ENCODE results near the gene AKT2. TPM values are rescaled to one million over a fixed set of nuclear protein-coding genes. Genes with fewer than 3 reads are reported as not detected.

The AKT2 gene
- total and polyA plus RNA-seq, 3 donors from 2014 or later, result 154 to 229 (median 195) TPM

DNA sequence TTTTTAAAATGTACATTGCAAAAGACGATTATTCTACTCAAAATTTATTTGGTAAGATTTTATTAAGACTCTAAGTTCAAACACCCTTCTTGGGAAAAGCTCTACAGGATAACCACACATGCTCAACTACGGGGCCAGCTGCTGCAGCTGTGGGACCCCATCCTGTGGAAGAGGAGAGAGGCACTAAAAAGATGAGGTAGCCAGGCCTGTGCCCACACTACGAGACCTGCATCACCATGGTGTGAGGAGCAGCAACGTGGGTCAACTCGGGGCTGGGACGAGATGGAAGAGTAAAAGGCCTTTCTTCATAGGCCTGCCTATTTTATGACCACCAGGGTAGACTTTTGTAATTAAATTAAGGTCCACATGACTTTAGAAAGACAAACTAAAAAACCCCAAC, 54.1 kb downstream of the AKT2 start:
- DNase-seq, result no peak
- Histone ChIP-seq H3K36me3 (ENCODE audit: low read depth, missing control alignments) (no peaks in the 10 kb centered on the region), H3K27me3 (no peaks in the 10 kb centered on the region), H3K4me3 (no peak overlapping the region), H3K9me3 (no peaks in the 10 kb centered on the region), H3K4me1 (peaks cover 15% of the 10 kb centered on the region), H3K27ac (no peak overlapping the region)
- intact Hi-C loops (cut with DNase I; ENCODE audit: low total_unique reads), result no loop called here
- TF ChIP-seq, protein P1, sequence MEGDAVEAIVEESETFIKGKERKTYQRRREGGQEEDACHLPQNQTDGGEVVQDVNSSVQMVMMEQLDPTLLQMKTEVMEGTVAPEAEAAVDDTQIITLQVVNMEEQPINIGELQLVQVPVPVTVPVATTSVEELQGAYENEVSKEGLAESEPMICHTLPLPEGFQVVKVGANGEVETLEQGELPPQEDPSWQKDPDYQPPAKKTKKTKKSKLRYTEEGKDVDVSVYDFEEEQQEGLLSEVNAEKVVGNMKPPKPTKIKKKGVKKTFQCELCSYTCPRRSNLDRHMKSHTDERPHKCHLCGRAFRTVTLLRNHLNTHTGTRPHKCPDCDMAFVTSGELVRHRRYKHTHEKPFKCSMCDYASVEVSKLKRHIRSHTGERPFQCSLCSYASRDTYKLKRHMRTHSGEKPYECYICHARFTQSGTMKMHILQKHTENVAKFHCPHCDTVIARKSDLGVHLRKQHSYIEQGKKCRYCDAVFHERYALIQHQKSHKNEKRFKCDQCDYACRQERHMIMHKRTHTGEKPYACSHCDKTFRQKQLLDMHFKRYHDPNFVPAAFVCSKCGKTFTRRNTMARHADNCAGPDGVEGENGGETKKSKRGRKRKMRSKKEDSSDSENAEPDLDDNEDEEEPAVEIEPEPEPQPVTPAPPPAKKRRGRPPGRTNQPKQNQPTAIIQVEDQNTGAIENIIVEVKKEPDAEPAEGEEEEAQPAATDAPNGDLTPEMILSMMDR (IDR thresholded peaks at IDR 0.05), result no peak
- no peak for TF ChIP-seq POLR2A (IDR thresholded peaks at IDR 0.05)
- 89 to 92% methylated on average over 6 of the region's 6 CpGs for WGBS, 2 donors

DNA sequence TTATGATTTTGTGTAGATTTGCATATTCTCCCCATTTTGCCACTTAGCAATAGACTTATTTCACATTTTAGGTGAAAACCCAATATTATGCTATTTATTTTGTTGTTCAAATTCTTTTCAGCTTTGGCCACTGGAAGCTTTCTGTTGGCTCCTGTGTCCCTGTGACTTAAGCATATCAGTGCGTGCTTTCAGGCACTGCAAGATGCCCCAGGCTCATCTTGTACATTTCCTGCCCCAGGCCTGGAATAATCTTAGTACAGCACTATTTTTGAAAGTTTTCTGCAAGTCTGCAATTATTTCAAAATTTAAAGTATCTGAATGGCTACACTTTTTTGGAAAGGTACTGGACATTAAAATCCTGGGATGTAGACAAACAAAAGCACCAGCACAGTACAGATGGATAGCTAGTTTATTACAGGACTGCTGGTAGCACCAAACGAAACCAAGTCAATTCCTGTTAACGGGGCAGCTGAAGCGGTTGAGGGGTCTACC, 55.2 kb downstream of the AKT2 start:
- no peak overlapping the region for H3K27ac ChIP-seq
- H3K36me3 ChIP-seq (ENCODE audit: low read depth, missing control alignments), result no peaks in the 10 kb centered on the region
- TF ChIP-seq POLR2A (IDR thresholded peaks at IDR 0.05), result no peak
- TF ChIP-seq, protein P1 (IDR thresholded peaks at IDR 0.05), result no peak
- WGBS, 2 donors, result 70 to 71% methylated on average over 4 of the region's 4 CpGs
- H3K27me3 ChIP-seq, result no peaks in the 10 kb centered on the region
- DNase-seq, result no peak
- intact Hi-C loops (cut with DNase I; ENCODE audit: low total_unique reads), result no loop called here
- no peak overlapping the region for H3K4me3 ChIP-seq
- no peaks in the 10 kb centered on the region for H3K9me3 ChIP-seq
- H3K4me1 ChIP-seq, result peaks cover 18% of the 10 kb centered on the region

DNA sequence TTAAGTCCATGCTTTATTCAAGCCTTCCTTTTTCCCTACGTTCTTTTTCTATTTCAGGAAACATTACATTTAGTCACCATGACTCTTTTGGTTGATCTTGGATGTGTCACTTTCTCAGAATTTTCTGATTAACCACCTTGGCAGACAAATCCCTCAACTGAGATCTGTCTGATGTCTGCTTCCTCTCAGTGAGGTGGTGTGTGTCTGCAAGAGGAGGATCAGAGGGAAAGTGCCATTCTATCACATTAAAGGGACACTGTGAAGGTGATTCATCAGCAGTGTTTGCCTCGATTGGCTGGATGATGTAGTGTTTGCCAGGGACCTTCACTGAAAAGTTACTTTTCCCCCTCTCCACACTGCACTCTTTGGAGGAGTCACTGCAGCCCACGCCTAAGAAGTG, 55.7 kb downstream of the AKT2 start:
- WGBS, 2 donors, result 34 to 40% methylated on average over 3 of the region's 3 CpGs
- Histone ChIP-seq H3K27me3 (no peaks in the 10 kb centered on the region), H3K36me3 (ENCODE audit: low read depth, missing control alignments) (no peaks in the 10 kb centered on the region), H3K9me3 (no peaks in the 10 kb centered on the region), H3K27ac (no peak overlapping the region), H3K4me1 (peaks cover 18% of the 10 kb centered on the region), H3K4me3 (no peak overlapping the region)
- TF ChIP-seq POLR2A (IDR thresholded peaks at IDR 0.05), result no peak
- TF ChIP-seq, protein P1 (IDR thresholded peaks at IDR 0.05), result no peak
- DNase-seq, result no peak
- intact Hi-C loops (cut with DNase I; ENCODE audit: low total_unique reads), result no loop called here

DNA sequence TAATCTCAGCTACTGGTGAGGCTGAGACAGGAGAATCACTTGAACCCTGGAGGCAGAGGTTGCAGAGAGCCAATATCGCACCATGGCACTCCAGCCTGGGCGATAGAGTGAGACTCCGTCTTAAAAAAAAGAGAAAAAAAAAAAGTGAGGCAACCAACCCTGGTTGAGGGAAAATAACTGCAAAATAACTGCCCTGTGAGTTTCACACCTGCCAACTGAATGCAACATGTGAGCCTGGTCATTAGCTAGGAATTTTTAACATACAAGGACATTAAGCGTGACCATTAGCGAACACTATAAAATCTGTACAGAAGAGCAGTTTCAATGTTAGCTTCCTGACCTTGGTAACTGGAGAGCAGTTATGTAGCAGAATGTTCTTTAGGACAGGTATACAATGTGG, 56.3 kb downstream of the AKT2 start:
- Histone ChIP-seq H3K4me1 (peaks cover 18% of the 10 kb centered on the region), H3K9me3 (no peaks in the 10 kb centered on the region), H3K27me3 (no peaks in the 10 kb centered on the region), H3K27ac (no peak overlapping the region), H3K36me3 (ENCODE audit: low read depth, missing control alignments) (no peaks in the 10 kb centered on the region), H3K4me3 (no peak overlapping the region)
- WGBS, 2 donors, result 84 to 88% methylated on average over 5 of the region's 5 CpGs
- intact Hi-C loops (cut with DNase I; ENCODE audit: low total_unique reads), result no loop called here
- no peak for DNase-seq
- TF ChIP-seq POLR2A (IDR thresholded peaks at IDR 0.05), result no peak
- TF ChIP-seq, protein P1 (IDR thresholded peaks at IDR 0.05), result no peak

DNA sequence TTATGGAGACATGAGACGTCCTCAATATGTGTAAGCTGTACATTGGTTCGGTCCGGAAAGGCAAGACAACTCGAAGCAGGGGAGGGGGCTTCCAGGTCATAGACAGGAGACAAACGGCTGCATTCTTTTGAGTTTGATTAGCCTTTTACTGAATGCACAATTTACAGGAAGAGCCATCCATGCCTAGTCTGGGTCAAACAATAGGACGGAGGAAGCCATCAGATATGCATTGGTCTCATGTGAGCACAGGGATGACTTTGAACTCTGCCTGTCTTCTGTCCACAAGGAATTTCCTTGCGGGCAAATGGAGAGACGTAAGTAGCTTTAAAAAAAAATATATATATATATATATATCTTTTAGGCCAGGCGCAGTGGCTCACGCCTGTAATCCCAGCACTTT, 56.8 kb downstream of the AKT2 start:
- no peak for TF ChIP-seq POLR2A (IDR thresholded peaks at IDR 0.05)
- TF ChIP-seq, protein P1 (IDR thresholded peaks at IDR 0.05), result no peak
- no peaks in the 10 kb centered on the region for H3K36me3 ChIP-seq (ENCODE audit: low read depth, missing control alignments)
- no peak for DNase-seq
- H3K27me3 ChIP-seq, result no peaks in the 10 kb centered on the region
- H3K4me1 ChIP-seq, result peaks cover 18% of the 10 kb centered on the region
- no peaks in the 10 kb centered on the region for H3K9me3 ChIP-seq
- no peak overlapping the region for H3K4me3 ChIP-seq
- 56 to 70% methylated on average over 10 of the region's 10 CpGs for WGBS, 2 donors
- no peak overlapping the region for H3K27ac ChIP-seq
- intact Hi-C loops (cut with DNase I; ENCODE audit: low total_unique reads), result no loop called here
